Measurements from ENCODE around the gene CHDH. TPM values are rescaled to one million over a fixed set of nuclear protein-coding genes. Genes with fewer than 3 reads are reported as not detected.
A peak's percentile ranks its signal among the peaks of the same experiment; 100 is the strongest.

The CHDH gene
- total RNA-seq, 2 donors from 2014 or later: 21.5 to 26.0 TPM

DNA sequence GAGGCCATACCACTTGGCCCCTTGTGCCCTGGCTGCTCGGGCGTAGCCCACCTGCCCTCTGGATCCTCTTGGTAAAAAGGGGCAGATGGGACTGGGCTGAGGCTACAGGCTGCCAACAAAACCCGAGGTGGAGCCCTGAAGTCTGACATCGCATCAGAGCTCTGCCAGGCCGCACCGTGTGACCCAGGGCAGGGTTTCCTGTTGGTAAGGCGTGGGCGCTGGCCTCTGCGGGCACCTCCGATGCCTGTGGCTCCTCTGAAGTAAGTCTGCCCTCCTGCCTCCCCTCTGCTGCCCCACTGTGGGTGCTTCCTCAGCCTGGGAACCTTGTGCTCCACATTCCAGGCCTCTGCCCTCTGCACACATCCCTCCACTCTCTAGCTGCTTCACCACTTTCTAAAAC lies 8.9 kb downstream of the CHDH start:
- TF ChIP-seq, protein P1, sequence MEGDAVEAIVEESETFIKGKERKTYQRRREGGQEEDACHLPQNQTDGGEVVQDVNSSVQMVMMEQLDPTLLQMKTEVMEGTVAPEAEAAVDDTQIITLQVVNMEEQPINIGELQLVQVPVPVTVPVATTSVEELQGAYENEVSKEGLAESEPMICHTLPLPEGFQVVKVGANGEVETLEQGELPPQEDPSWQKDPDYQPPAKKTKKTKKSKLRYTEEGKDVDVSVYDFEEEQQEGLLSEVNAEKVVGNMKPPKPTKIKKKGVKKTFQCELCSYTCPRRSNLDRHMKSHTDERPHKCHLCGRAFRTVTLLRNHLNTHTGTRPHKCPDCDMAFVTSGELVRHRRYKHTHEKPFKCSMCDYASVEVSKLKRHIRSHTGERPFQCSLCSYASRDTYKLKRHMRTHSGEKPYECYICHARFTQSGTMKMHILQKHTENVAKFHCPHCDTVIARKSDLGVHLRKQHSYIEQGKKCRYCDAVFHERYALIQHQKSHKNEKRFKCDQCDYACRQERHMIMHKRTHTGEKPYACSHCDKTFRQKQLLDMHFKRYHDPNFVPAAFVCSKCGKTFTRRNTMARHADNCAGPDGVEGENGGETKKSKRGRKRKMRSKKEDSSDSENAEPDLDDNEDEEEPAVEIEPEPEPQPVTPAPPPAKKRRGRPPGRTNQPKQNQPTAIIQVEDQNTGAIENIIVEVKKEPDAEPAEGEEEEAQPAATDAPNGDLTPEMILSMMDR (IDR thresholded peaks at IDR 0.05): no peak
- TF ChIP-seq POLR2A (IDR thresholded peaks at IDR 0.05): no peak
- no peak for ATAC-seq
- no peak overlapping the region for H3K27ac ChIP-seq
- intact Hi-C loops (cut with DNase I): no loop called here
- H3K4me3 ChIP-seq: no peak overlapping the region
- no peak for DNase-seq
- H3K27me3 ChIP-seq: no peaks in the 10 kb centered on the region
- WGBS, 2 donors: 79 to 95% methylated on average over 2 to 10 of the region's 10 CpGs
- H3K4me1 ChIP-seq: peaks cover 37% of the 10 kb centered on the region
- peaks cover 0 to 3% of the 10 kb centered on the region in 2 donors for H3K36me3 ChIP-seq (replicated peaks in 1 of 2; ENCODE audit: insufficient read depth in 1 of 2, low read depth in 2 of 2)
- no peaks in the 10 kb centered on the region for H3K9me3 ChIP-seq

DNA sequence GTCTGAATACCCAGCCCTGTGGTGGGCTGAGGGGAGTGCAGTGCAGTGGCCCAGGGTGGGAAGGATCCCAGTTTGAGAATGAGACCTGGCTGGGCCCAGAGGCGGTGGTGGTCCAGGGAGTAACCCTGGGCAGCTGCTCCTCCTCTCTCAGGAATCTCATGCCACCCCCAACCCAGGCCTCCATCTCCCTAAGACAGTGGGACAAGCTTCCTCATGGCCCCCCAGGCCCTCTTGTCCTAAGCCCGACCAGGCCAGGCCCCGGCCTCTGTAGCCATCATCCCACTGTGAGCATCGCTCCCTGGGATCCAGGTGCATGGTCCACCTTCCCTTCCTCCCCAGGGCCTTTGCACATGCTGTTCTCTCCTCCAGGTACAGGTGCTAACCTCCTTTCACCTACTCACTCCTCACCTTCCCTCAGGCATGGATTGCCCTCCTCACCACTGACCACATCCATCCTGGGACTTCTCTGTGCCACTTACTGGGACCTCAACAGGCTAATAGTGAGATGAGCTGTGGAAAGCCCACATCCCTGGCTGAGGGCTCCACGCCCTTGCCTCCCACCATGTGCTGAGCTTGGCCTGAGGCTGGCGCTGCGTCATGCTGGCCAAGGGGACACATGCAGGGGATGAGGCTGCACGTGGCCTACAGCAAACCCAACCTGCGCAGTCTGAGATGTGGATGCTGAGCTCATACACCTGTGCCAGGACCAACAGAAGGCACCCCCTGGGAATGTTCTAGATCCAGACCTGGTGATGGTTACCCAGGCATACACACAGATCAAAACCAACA lies 9.9 kb downstream of the CHDH start:
- H3K27ac ChIP-seq: no peak overlapping the region
- H3K9me3 ChIP-seq: no peaks in the 10 kb centered on the region
- no peaks in the 10 kb centered on the region for H3K27me3 ChIP-seq
- intact Hi-C loops (cut with DNase I): no loop called here
- H3K36me3 ChIP-seq (replicated peaks in 1 of 2; ENCODE audit: insufficient read depth in 1 of 2, low read depth in 2 of 2): peaks cover 0 to 3% of the 10 kb centered on the region in 2 donors
- TF ChIP-seq, protein P1 (IDR thresholded peaks at IDR 0.05): no peak
- TF ChIP-seq POLR2A (IDR thresholded peaks at IDR 0.05): no peak
- H3K4me3 ChIP-seq: no peak overlapping the region
- 92 to 94% methylated on average over 7 to 9 of the region's 9 CpGs for WGBS, 2 donors
- ATAC-seq: no peak
- DNase-seq: no peak
- H3K4me1 ChIP-seq: peaks cover 27% of the 10 kb centered on the region

DNA sequence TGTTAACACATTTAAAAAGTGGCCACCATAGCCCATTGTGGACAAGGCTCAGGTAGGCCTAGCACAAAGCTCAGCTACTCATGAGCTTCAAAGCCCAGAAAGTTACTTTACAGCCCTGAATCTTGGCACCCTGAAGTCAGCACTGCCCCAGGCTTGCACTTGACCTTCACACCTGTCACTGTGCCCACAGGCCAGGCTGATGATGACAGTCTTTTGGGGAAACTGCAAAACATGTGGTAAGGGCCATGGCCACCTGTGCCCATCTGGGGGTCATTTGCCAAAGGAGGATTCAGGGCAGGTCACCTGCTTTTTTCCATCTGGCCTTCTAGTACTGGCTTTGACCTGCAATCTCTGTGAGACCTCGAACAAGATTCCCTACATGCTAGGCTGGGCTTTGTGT lies 11.0 kb downstream of the CHDH start:
- Histone ChIP-seq H3K4me1 (peaks cover 18% of the 10 kb centered on the region), H3K36me3 (replicated peaks in 1 of 2; ENCODE audit: insufficient read depth in 1 of 2, low read depth in 2 of 2) (peaks cover 0 to 3% of the 10 kb centered on the region in 2 donors), H3K9me3 (no peaks in the 10 kb centered on the region), H3K27me3 (no peaks in the 10 kb centered on the region), H3K4me3 (no peak overlapping the region), H3K27ac (no peak overlapping the region)
- ATAC-seq (no peak), DNase-seq (peak in 1 of 4 donors; percentile 38)
- 30% methylated on average over 1 of the region's 1 CpG for WGBS, 2 donors
- no peak for TF ChIP-seq POLR2A (IDR thresholded peaks at IDR 0.05)
- TF ChIP-seq, protein P1 (IDR thresholded peaks at IDR 0.05): no peak
- intact Hi-C loops (cut with DNase I): no loop called here

DNA sequence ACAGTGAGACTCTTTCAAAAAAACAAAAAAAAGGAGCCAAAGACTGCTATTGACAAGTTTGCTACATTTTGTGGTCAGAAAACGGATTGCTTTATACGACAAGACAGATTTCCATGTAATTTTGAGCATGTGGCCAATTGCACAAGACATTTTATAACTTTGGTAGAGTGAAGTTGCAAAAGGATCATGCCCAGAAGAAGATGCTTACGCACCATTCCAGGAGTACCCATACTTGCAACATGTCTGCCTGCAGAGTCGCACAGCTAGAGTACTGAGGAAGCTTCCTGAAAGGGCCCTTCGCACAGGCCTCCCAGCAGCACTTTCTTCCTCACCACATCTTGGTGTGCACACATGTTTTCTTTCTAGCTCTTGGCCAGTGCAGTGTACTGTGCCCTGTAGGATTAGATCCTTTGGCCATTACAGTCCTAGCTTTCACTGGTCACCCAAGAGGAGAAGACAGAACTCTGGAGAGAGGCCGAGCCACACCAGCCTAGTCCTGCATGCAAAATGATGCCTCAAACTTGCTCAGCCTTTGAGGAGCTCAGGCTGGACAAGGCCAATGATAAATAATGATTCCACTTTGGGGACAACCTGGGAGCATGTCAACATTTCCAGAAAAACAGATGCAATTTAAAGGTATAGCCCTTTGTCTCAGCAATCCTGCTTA lies 11.7 kb downstream of the CHDH start:
- Histone ChIP-seq H3K4me1 (peaks cover 18% of the 10 kb centered on the region), H3K27me3 (no peaks in the 10 kb centered on the region), H3K27ac (no peak overlapping the region), H3K9me3 (no peaks in the 10 kb centered on the region), H3K36me3 (replicated peaks in 1 of 2; ENCODE audit: insufficient read depth in 1 of 2, low read depth in 2 of 2) (peaks cover 0 to 3% of the 10 kb centered on the region in 2 donors), H3K4me3 (no peak overlapping the region)
- ATAC-seq (no peak), DNase-seq (no peak)
- WGBS, 2 donors: 87 to 92% methylated on average over 6 of the region's 6 CpGs
- TF ChIP-seq, protein P1 (IDR thresholded peaks at IDR 0.05): no peak
- no peak for TF ChIP-seq POLR2A (IDR thresholded peaks at IDR 0.05)
- intact Hi-C loops (cut with DNase I): no loop called here

Measured in body of pancreas (tissue), 4 donors.